ENCODE measurements around the gene TBC1D21.

TBC1D21 gene

GRCh38 chr15:73844356-73844755 is 29.0 kb upstream of the TBC1D21 start:
- Histone ChIP-seq H3K4me3 (ENCODE audit: low read depth in 1 of 2, low read length in 2 of 2) (no peak overlapping the region), H3K9ac (ENCODE audit: low read length) (no peak overlapping the region), H3K9me3 (ENCODE audit: low read length) (no peaks in the 10 kb centered on the region), H3K27me3 (ENCODE audit: control insufficient read depth in 1 of 2, insufficient read depth in 2 of 2, low read length in 2 of 2) (peaks cover 0 to 7% of the 10 kb centered on the region in 2 donors), H3K36me3 (ENCODE audit: insufficient read depth, low read length) (no peaks in the 10 kb centered on the region), H3K4me1 (ENCODE audit: insufficient read depth, low read length) (no peaks in the 10 kb centered on the region), H3K27ac (ENCODE audit: low read depth, low read length) (no peak overlapping the region)

GRCh38 chr15:73845507-73845906 is 27.9 kb upstream of the TBC1D21 start:
- H3K27ac ChIP-seq (ENCODE audit: low read depth, low read length): no peak overlapping the region
- H3K9ac ChIP-seq (ENCODE audit: low read length): no peak overlapping the region
- H3K4me3 ChIP-seq (ENCODE audit: low read depth in 1 of 2, low read length in 2 of 2): no peak overlapping the region
- H3K36me3 ChIP-seq (ENCODE audit: insufficient read depth, low read length): no peaks in the 10 kb centered on the region
- H3K27me3 ChIP-seq (ENCODE audit: control insufficient read depth in 1 of 2, insufficient read depth in 2 of 2, low read length in 2 of 2): peaks cover 0 to 7% of the 10 kb centered on the region in 2 donors
- H3K4me1 ChIP-seq (ENCODE audit: insufficient read depth, low read length): no peaks in the 10 kb centered on the region
- H3K9me3 ChIP-seq (ENCODE audit: low read length): no peaks in the 10 kb centered on the region

- peaks cover 0 to 7% of the 10 kb centered on the region in 2 donors for H3K27me3 ChIP-seq (ENCODE audit: control insufficient read depth in 1 of 2, insufficient read depth in 2 of 2, low read length in 2 of 2)
- no peak overlapping the region for H3K4me3 ChIP-seq (ENCODE audit: low read depth in 1 of 2, low read length in 2 of 2)
- H3K27ac ChIP-seq (ENCODE audit: low read depth, low read length): no peak overlapping the region
- H3K9ac ChIP-seq (ENCODE audit: low read length): no peak overlapping the region
- H3K4me1 ChIP-seq (ENCODE audit: insufficient read depth, low read length): no peaks in the 10 kb centered on the region
- H3K9me3 ChIP-seq (ENCODE audit: low read length): no peaks in the 10 kb centered on the region
- H3K36me3 ChIP-seq (ENCODE audit: insufficient read depth, low read length): no peaks in the 10 kb centered on the region
Measured at GRCh38 chr15:73845907-73846306, 27.5 kb upstream of the TBC1D21 start.

GRCh38 chr15:73849641-73850040 is 23.7 kb upstream of the TBC1D21 start:
- Histone ChIP-seq H3K9ac (ENCODE audit: low read length) (no peak overlapping the region), H3K4me1 (ENCODE audit: insufficient read depth, low read length) (no peaks in the 10 kb centered on the region), H3K27me3 (ENCODE audit: control insufficient read depth in 1 of 2, insufficient read depth in 2 of 2, low read length in 2 of 2) (no peaks in the 10 kb centered on the region), H3K4me3 (ENCODE audit: low read depth in 1 of 2, low read length in 2 of 2) (no peak overlapping the region), H3K27ac (ENCODE audit: low read depth, low read length) (no peak overlapping the region), H3K36me3 (ENCODE audit: insufficient read depth, low read length) (no peaks in the 10 kb centered on the region), H3K9me3 (ENCODE audit: low read length) (no peaks in the 10 kb centered on the region)

- no peaks in the 10 kb centered on the region for H3K36me3 ChIP-seq (ENCODE audit: insufficient read depth, low read length)
- no peak overlapping the region for H3K4me3 ChIP-seq (ENCODE audit: low read depth in 1 of 2, low read length in 2 of 2)
- H3K27me3 ChIP-seq (ENCODE audit: control insufficient read depth in 1 of 2, insufficient read depth in 2 of 2, low read length in 2 of 2): no peaks in the 10 kb centered on the region
- no peaks in the 10 kb centered on the region for H3K4me1 ChIP-seq (ENCODE audit: insufficient read depth, low read length)
- H3K9ac ChIP-seq (ENCODE audit: low read length): no peak overlapping the region
- H3K27ac ChIP-seq (ENCODE audit: low read depth, low read length): no peak overlapping the region
- no peaks in the 10 kb centered on the region for H3K9me3 ChIP-seq (ENCODE audit: low read length)
Measured at GRCh38 chr15:73850228-73850627, 23.1 kb upstream of the TBC1D21 start.

GRCh38 chr15:73851689-73852088 is 21.7 kb upstream of the TBC1D21 start:
- Histone ChIP-seq H3K36me3 (ENCODE audit: insufficient read depth, low read length) (no peaks in the 10 kb centered on the region), H3K9ac (ENCODE audit: low read length) (no peak overlapping the region), H3K27ac (ENCODE audit: low read depth, low read length) (no peak overlapping the region), H3K4me1 (ENCODE audit: insufficient read depth, low read length) (no peaks in the 10 kb centered on the region), H3K4me3 (ENCODE audit: low read depth in 1 of 2, low read length in 2 of 2) (no peak overlapping the region), H3K9me3 (ENCODE audit: low read length) (no peaks in the 10 kb centered on the region), H3K27me3 (ENCODE audit: control insufficient read depth in 1 of 2, insufficient read depth in 2 of 2, low read length in 2 of 2) (no peaks in the 10 kb centered on the region)

GRCh38 chr15:73852507-73852906 is 20.9 kb upstream of the TBC1D21 start:
- no peak overlapping the region for H3K4me3 ChIP-seq (ENCODE audit: low read depth in 1 of 2, low read length in 2 of 2)
- H3K36me3 ChIP-seq (ENCODE audit: insufficient read depth, low read length): no peaks in the 10 kb centered on the region
- H3K27ac ChIP-seq (ENCODE audit: low read depth, low read length): no peak overlapping the region
- H3K9me3 ChIP-seq (ENCODE audit: low read length): no peaks in the 10 kb centered on the region
- H3K27me3 ChIP-seq (ENCODE audit: control insufficient read depth in 1 of 2, insufficient read depth in 2 of 2, low read length in 2 of 2): no peaks in the 10 kb centered on the region
- no peak overlapping the region for H3K9ac ChIP-seq (ENCODE audit: low read length)
- H3K4me1 ChIP-seq (ENCODE audit: insufficient read depth, low read length): no peaks in the 10 kb centered on the region

- Histone ChIP-seq H3K27ac (ENCODE audit: low read depth, low read length) (no peak overlapping the region), H3K9me3 (ENCODE audit: low read length) (no peaks in the 10 kb centered on the region), H3K4me3 (ENCODE audit: low read depth in 1 of 2, low read length in 2 of 2) (no peak overlapping the region), H3K27me3 (ENCODE audit: control insufficient read depth in 1 of 2, insufficient read depth in 2 of 2, low read length in 2 of 2) (no peaks in the 10 kb centered on the region), H3K9ac (ENCODE audit: low read length) (no peak overlapping the region), H3K36me3 (ENCODE audit: insufficient read depth, low read length) (no peaks in the 10 kb centered on the region), H3K4me1 (ENCODE audit: insufficient read depth, low read length) (no peaks in the 10 kb centered on the region)
Measured at GRCh38 chr15:73854265-73854664, 19.1 kb upstream of the TBC1D21 start.

- Histone ChIP-seq H3K36me3 (ENCODE audit: insufficient read depth, low read length) (no peaks in the 10 kb centered on the region), H3K9me3 (ENCODE audit: low read length) (no peaks in the 10 kb centered on the region), H3K27me3 (ENCODE audit: control insufficient read depth in 1 of 2, insufficient read depth in 2 of 2, low read length in 2 of 2) (no peaks in the 10 kb centered on the region), H3K27ac (ENCODE audit: low read depth, low read length) (no peak overlapping the region), H3K4me3 (ENCODE audit: low read depth in 1 of 2, low read length in 2 of 2) (no peak overlapping the region), H3K4me1 (ENCODE audit: insufficient read depth, low read length) (no peaks in the 10 kb centered on the region), H3K9ac (ENCODE audit: low read length) (no peak overlapping the region)
Measured at GRCh38 chr15:73856458-73857192, 16.7 kb upstream of the TBC1D21 start.

GRCh38 chr15:73857193-73857920 is 16.0 kb upstream of the TBC1D21 start:
- no peaks in the 10 kb centered on the region for H3K4me1 ChIP-seq (ENCODE audit: insufficient read depth, low read length)
- H3K36me3 ChIP-seq (ENCODE audit: insufficient read depth, low read length): no peaks in the 10 kb centered on the region
- no peak overlapping the region for H3K4me3 ChIP-seq (ENCODE audit: low read depth in 1 of 2, low read length in 2 of 2)
- H3K9ac ChIP-seq (ENCODE audit: low read length): no peak overlapping the region
- H3K9me3 ChIP-seq (ENCODE audit: low read length): no peaks in the 10 kb centered on the region
- H3K27me3 ChIP-seq (ENCODE audit: control insufficient read depth in 1 of 2, insufficient read depth in 2 of 2, low read length in 2 of 2): no peaks in the 10 kb centered on the region
- no peak overlapping the region for H3K27ac ChIP-seq (ENCODE audit: low read depth, low read length)

GRCh38 chr15:73858062-73858461 is 15.3 kb upstream of the TBC1D21 start:
- Histone ChIP-seq H3K4me1 (ENCODE audit: insufficient read depth, low read length) (no peaks in the 10 kb centered on the region), H3K36me3 (ENCODE audit: insufficient read depth, low read length) (no peaks in the 10 kb centered on the region), H3K9ac (ENCODE audit: low read length) (no peak overlapping the region), H3K27me3 (ENCODE audit: control insufficient read depth in 1 of 2, insufficient read depth in 2 of 2, low read length in 2 of 2) (no peaks in the 10 kb centered on the region), H3K27ac (ENCODE audit: low read depth, low read length) (no peak overlapping the region), H3K4me3 (ENCODE audit: low read depth in 1 of 2, low read length in 2 of 2) (no peak overlapping the region), H3K9me3 (ENCODE audit: low read length) (no peaks in the 10 kb centered on the region)

GRCh38 chr15:73862276-73862675 is 11.1 kb upstream of the TBC1D21 start:
- H3K4me1 ChIP-seq (ENCODE audit: insufficient read depth, low read length): no peaks in the 10 kb centered on the region
- no peak overlapping the region for H3K4me3 ChIP-seq (ENCODE audit: low read depth in 1 of 2, low read length in 2 of 2)
- H3K27ac ChIP-seq (ENCODE audit: low read depth, low read length): no peak overlapping the region
- no peaks in the 10 kb centered on the region for H3K36me3 ChIP-seq (ENCODE audit: insufficient read depth, low read length)
- H3K27me3 ChIP-seq (ENCODE audit: control insufficient read depth in 1 of 2, insufficient read depth in 2 of 2, low read length in 2 of 2): peaks cover 0 to 7% of the 10 kb centered on the region in 2 donors
- no peak overlapping the region for H3K9ac ChIP-seq (ENCODE audit: low read length)
- H3K9me3 ChIP-seq (ENCODE audit: low read length): no peaks in the 10 kb centered on the region
